Measurements from ENCODE around the gene ANAPC7. TPM values are rescaled to one million over a fixed set of nuclear protein-coding genes. Genes with fewer than 3 reads are reported as not detected.

The ANAPC7 gene
- total and polyA plus RNA-seq, 11 donors, result 26.5 to 41.3 (median 35.1) TPM

DNA sequence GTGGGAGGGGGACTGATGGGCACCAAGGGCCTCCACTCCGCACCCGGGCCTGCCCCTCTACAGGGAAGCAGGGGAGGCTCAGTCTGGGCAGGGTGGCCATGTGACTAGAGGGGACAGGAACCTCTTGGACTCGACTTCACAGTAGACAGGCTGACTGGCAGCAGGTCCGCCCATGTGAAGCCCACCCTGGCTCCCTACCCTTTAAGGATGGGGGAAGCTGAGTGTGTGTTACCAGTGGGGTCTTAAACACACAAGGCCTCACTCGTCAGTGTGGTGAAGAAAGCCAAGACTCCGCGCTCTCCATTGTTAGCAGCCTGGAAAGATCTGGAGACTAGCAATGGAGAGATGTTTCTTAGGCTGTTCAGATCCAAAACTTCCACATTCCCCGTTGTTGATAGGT lies 52.4 kb downstream of the ANAPC7 start:
- WGBS, 4 donors, result 81 to 92% (median 89%) methylated on average over 8 of the region's 8 CpGs
- DNase-seq (no peak), ATAC-seq (peak in 2 of 4 donors; percentile 1 to 4)

DNA sequence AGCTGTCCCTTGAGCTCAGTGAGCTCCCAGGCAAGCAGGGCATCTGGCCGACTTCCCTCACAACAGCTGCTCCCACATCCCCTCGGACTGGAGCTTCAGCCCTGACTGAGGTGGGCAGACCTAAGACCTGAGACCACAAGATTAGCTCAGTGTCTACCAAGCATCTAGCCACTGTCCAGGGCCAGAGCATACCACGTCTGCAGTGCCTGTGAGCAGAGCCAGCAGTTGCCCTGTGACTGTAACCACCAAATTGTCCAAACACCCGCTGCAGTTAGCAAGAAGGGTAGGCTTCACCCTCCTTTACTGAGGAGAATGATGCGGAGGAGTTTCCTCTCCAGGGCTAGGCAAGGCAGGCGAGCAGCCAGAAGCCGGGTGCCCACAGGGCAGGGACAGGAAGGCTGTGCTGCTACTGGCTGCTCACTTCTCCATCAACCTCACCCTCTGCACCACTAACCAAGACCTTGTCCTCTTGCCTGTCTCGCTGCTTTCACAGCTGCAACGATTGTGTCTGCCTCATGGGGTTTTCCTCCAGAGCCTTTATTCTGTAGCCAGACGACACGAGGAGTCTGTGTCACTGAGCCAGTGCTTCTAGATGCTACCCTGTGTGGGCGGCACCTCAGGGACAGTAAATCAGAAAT lies 53.9 kb downstream of the ANAPC7 start:
- peak overlapping the region in 1 of 12 donors; percentile 27 for H3K27ac ChIP-seq
- TF ChIP-seq, protein P1, sequence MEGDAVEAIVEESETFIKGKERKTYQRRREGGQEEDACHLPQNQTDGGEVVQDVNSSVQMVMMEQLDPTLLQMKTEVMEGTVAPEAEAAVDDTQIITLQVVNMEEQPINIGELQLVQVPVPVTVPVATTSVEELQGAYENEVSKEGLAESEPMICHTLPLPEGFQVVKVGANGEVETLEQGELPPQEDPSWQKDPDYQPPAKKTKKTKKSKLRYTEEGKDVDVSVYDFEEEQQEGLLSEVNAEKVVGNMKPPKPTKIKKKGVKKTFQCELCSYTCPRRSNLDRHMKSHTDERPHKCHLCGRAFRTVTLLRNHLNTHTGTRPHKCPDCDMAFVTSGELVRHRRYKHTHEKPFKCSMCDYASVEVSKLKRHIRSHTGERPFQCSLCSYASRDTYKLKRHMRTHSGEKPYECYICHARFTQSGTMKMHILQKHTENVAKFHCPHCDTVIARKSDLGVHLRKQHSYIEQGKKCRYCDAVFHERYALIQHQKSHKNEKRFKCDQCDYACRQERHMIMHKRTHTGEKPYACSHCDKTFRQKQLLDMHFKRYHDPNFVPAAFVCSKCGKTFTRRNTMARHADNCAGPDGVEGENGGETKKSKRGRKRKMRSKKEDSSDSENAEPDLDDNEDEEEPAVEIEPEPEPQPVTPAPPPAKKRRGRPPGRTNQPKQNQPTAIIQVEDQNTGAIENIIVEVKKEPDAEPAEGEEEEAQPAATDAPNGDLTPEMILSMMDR (IDR thresholded peaks at IDR 0.05), result no peak
- TF ChIP-seq POLR2A (IDR thresholded peaks at IDR 0.05), result no peak
- H3K36me3 ChIP-seq, result peaks cover 0 to 78% (median 69%) of the 10 kb centered on the region in 9 donors
- ATAC-seq, result peak in 2 of 4 donors; percentile 2 to 5
- no peaks in the 10 kb centered on the region for H3K9me3 ChIP-seq
- intact Hi-C loops (cut with DNase I), result no loop called here
- H3K27me3 ChIP-seq, result no peaks in the 10 kb centered on the region
- peaks cover 0 to 27% (median under 1%) of the 10 kb centered on the region in 12 donors for H3K4me1 ChIP-seq
- DNase-seq, result no peak
- no peak overlapping the region for H3K4me3 ChIP-seq
- WGBS, 4 donors, result 46 to 60% (median 53%) methylated on average over 11 to 12 of the region's 12 CpGs

More for the DNA sequence above, 52.4 kb downstream of the ANAPC7 start:
- intact Hi-C loops (cut with DNase I), result no loop called here
- Histone ChIP-seq H3K36me3 (peaks cover 0 to 64% (median 54%) of the 10 kb centered on the region in 9 donors), H3K27me3 (no peaks in the 10 kb centered on the region), H3K9me3 (no peaks in the 10 kb centered on the region), H3K4me3 (no peak overlapping the region), H3K27ac (no peak overlapping the region), H3K4me1 (peaks cover 0 to 22% (median under 1%) of the 10 kb centered on the region in 12 donors)
- TF ChIP-seq, protein P1 (IDR thresholded peaks at IDR 0.05), result no peak
- no peak for TF ChIP-seq POLR2A (IDR thresholded peaks at IDR 0.05)

DNA sequence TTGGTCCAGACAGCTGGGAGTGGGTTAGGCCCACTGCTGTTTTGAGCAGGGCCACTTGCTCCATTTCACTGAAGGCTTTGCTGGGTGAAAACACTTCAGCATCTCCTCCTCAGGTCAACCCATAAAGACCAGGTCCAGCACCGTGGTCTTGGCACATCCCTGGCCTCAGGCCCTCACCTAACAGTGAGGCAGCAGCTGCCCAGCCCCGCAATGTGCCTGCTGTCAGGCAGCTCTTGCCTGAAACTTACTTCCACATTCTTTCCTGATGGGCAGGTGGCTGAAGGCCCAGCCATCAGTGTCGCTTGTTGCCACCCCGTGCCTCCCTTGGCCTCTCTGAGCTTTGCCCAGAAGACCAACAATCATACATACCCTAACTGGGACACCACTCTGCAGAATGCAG lies 54.4 kb downstream of the ANAPC7 start:
- 63 to 76% (median 65%) methylated on average over 3 to 4 of the region's 4 CpGs for WGBS, 4 donors
- Histone ChIP-seq H3K27me3 (no peaks in the 10 kb centered on the region), H3K9me3 (no peaks in the 10 kb centered on the region), H3K36me3 (peaks cover 0 to 84% (median 75%) of the 10 kb centered on the region in 9 donors), H3K4me3 (no peak overlapping the region), H3K27ac (no peak overlapping the region), H3K4me1 (peaks cover 0 to 28% (median under 1%) of the 10 kb centered on the region in 12 donors)
- no peak for DNase-seq
- peak in 3 of 4 donors; percentile 1 to 7 (median 1) for ATAC-seq
- intact Hi-C loops (cut with DNase I), result no loop called here
- no peak for TF ChIP-seq POLR2A (IDR thresholded peaks at IDR 0.05)
- TF ChIP-seq, protein P1 (IDR thresholded peaks at IDR 0.05), result no peak

DNA sequence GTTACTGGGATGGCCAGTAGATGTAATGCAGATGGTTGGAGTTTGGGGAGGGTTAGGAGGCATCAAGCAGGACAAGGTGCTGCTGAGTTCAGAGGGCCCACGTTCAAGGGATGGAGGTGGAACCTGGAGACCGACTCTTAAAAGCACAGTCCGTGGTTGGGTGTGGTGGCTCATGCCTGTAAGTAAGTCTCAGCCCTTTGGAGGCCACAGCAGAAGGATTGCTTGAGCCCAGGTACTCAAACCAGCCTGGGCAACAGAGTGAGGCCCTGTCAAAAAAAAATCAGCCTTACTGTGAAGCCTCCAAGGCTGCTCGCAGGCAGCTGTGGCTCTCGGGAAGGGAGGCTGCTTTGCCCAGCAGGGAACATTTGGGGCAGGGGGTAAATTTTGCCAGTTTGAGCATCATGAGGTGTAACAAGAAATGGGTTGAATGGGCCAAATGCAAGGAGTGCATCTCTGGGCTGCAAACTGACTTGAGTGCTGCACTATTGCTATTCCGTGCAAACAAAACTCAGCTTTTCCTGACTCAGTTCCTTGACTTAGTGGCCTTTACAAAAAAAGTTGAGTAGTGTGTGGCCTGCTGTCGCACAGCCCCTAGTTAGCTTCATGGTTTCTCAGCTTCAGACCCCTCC lies 55.0 kb downstream of the ANAPC7 start:
- WGBS, 4 donors, result 89 to 96% (median 92%) methylated on average over 7 of the region's 7 CpGs
- intact Hi-C loops (cut with DNase I), result no loop called here
- Histone ChIP-seq H3K27me3 (no peaks in the 10 kb centered on the region), H3K27ac (no peak overlapping the region), H3K4me3 (no peak overlapping the region), H3K9me3 (no peaks in the 10 kb centered on the region), H3K4me1 (peaks cover 0 to 23% (median under 1%) of the 10 kb centered on the region in 12 donors), H3K36me3 (peaks cover 0 to 89% (median 80%) of the 10 kb centered on the region in 9 donors)
- TF ChIP-seq POLR2A (IDR thresholded peaks at IDR 0.05), result no peak
- TF ChIP-seq, protein P1 (IDR thresholded peaks at IDR 0.05), result no peak
- ATAC-seq (peak in 1 of 4 donors; percentile 6), DNase-seq (no peak)
